IPS-20b (cell line): Measurements from ENCODE around the gene XRN1.
"Not testable (repeated sequence)": the region's sequence is repeated elsewhere in the genome, so short reads cannot be mapped to it uniquely, and the experiment has no call there.

ENCODE experiments used
- H3K27ac ChIP-seq: one replicate; pipeline ENCODE4 v1.5.1; 2013; ENCODE audit warnings: low read length
- H3K27me3 ChIP-seq: 2 replicates; pipeline ENCODE4 v1.6.1; 2013; ENCODE audit warnings: mild to moderate bottlenecking, low read length, inconsistent platforms; ENCODE audit not compliant: insufficient read depth
- H3K36me3 ChIP-seq: 2 replicates; pipeline ENCODE4 v1.6.1; 2013; ENCODE audit warnings: low read depth, mild to moderate bottlenecking, inconsistent platforms, low read length, moderate library complexity; ENCODE audit not compliant: insufficient read depth
- H3K4me1 ChIP-seq: 2 replicates; pipeline ENCODE4 v1.6.1; 2013; ENCODE audit warnings: mild to moderate bottlenecking, control low read depth, inconsistent platforms, low read length, moderate library complexity; ENCODE audit not compliant: insufficient read depth
- H3K4me3 ChIP-seq: 2 replicates; pipeline ENCODE4 v1.5.1; 2013; ENCODE audit warnings: mild to moderate bottlenecking, low read length, inconsistent platforms
- H3K9ac ChIP-seq: 2 replicates; pipeline ENCODE4 v1.6.1; 2013; ENCODE audit warnings: low read depth, mild to moderate bottlenecking, inconsistent platforms, low read length, moderate library complexity
- H3K9me3 ChIP-seq: 2 replicates; pipeline ENCODE4 v1.6.1; 2013; ENCODE audit warnings: mild to moderate bottlenecking, low read depth, low read length, inconsistent platforms; ENCODE audit not compliant: insufficient read depth

The XRN1 gene

GRCh38 chr3:142433110-142433509 lies 14.7 kb downstream of the XRN1 start:
- H3K9me3 ChIP-seq = no peaks in the 10 kb centered on the region
- H3K36me3 ChIP-seq = peaks cover 20% of the 10 kb centered on the region
- H3K27ac ChIP-seq = no peak overlapping the region
- H3K4me3 ChIP-seq = no peak overlapping the region
- no peaks in the 10 kb centered on the region for H3K27me3 ChIP-seq
- H3K9ac ChIP-seq = no peak overlapping the region
- H3K4me1 ChIP-seq = no peaks in the 10 kb centered on the region

GRCh38 chr3:142429582-142429981 lies 18.3 kb downstream of the XRN1 start:
- Histone ChIP-seq H3K4me1 (no peaks in the 10 kb centered on the region), H3K9ac (no peak overlapping the region), H3K4me3 (no peak overlapping the region), H3K27ac (no peak overlapping the region), H3K36me3 (peaks cover 20% of the 10 kb centered on the region), H3K9me3 (no peaks in the 10 kb centered on the region), H3K27me3 (no peaks in the 10 kb centered on the region)

- no peak overlapping the region for H3K4me3 ChIP-seq
- no peak overlapping the region for H3K9ac ChIP-seq
- H3K9me3 ChIP-seq = no peaks in the 10 kb centered on the region
- no peaks in the 10 kb centered on the region for H3K4me1 ChIP-seq
- no peak overlapping the region for H3K27ac ChIP-seq
- peaks cover 24% of the 10 kb centered on the region for H3K36me3 ChIP-seq
- no peaks in the 10 kb centered on the region for H3K27me3 ChIP-seq
Observed at GRCh38 chr3:142424754-142425153, 23.1 kb downstream of the XRN1 start.

GRCh38 chr3:142418926-142419592 lies 28.8 kb downstream of the XRN1 start:
- Histone ChIP-seq H3K4me3 (no peak overlapping the region), H3K36me3 (peaks cover 58% of the 10 kb centered on the region), H3K9ac (no peak overlapping the region), H3K27me3 (no peaks in the 10 kb centered on the region), H3K27ac (no peak overlapping the region), H3K9me3 (no peaks in the 10 kb centered on the region), H3K4me1 (no peaks in the 10 kb centered on the region)

- Histone ChIP-seq H3K27ac (no peak overlapping the region), H3K4me3 (no peak overlapping the region), H3K9ac (no peak overlapping the region), H3K4me1 (no peaks in the 10 kb centered on the region), H3K36me3 (peaks cover 54% of the 10 kb centered on the region), H3K27me3 (no peaks in the 10 kb centered on the region), H3K9me3 (no peaks in the 10 kb centered on the region)
Observed at GRCh38 chr3:142417302-142417701, 30.5 kb downstream of the XRN1 start.

GRCh38 chr3:142400537-142400936 lies 47.3 kb downstream of the XRN1 start:
- H3K9me3 ChIP-seq, H3K4me1 ChIP-seq, H3K27me3 ChIP-seq, H3K4me3 ChIP-seq, H3K9ac ChIP-seq, H3K27ac ChIP-seq: not testable (repeated sequence)
- H3K36me3 ChIP-seq = peaks cover 34% of the 10 kb centered on the region

GRCh38 chr3:142394921-142395622 lies 52.8 kb downstream of the XRN1 start:
- no peaks in the 10 kb centered on the region for H3K27me3 ChIP-seq
- H3K4me1 ChIP-seq = no peaks in the 10 kb centered on the region
- H3K36me3 ChIP-seq = peaks cover 38% of the 10 kb centered on the region
- H3K4me3 ChIP-seq = no peak overlapping the region
- H3K9me3 ChIP-seq = no peaks in the 10 kb centered on the region
- H3K9ac ChIP-seq = no peak overlapping the region
- H3K27ac ChIP-seq = no peak overlapping the region

GRCh38 chr3:142385078-142385477 lies 62.8 kb downstream of the XRN1 start:
- no peaks in the 10 kb centered on the region for H3K4me1 ChIP-seq
- H3K4me3 ChIP-seq = no peak overlapping the region
- peaks cover 29% of the 10 kb centered on the region for H3K36me3 ChIP-seq
- no peak overlapping the region for H3K27ac ChIP-seq
- no peaks in the 10 kb centered on the region for H3K27me3 ChIP-seq
- no peak overlapping the region for H3K9ac ChIP-seq
- H3K9me3 ChIP-seq = peaks cover 11% of the 10 kb centered on the region; the same call in 1 of the 2 replicates

GRCh38 chr3:142374687-142375086 lies 73.2 kb downstream of the XRN1 start:
- Histone ChIP-seq H3K27me3 (no peaks in the 10 kb centered on the region), H3K27ac (no peak overlapping the region), H3K36me3 (peaks cover 5% of the 10 kb centered on the region; the same call in 1 of the 2 replicates), H3K4me1 (no peaks in the 10 kb centered on the region), H3K9me3 (no peaks in the 10 kb centered on the region), H3K9ac (no peak overlapping the region), H3K4me3 (no peak overlapping the region)

- H3K4me1 ChIP-seq, H3K27me3 ChIP-seq, H3K9me3 ChIP-seq, H3K27ac ChIP-seq, H3K9ac ChIP-seq, H3K4me3 ChIP-seq: not testable (repeated sequence)
- H3K36me3 ChIP-seq = peaks cover 10% of the 10 kb centered on the region; the same call in 1 of the 2 replicates
Observed at GRCh38 chr3:142369576-142369975, 78.3 kb downstream of the XRN1 start.

GRCh38 chr3:142366434-142366833 lies 81.4 kb downstream of the XRN1 start:
- peaks cover 18% of the 10 kb centered on the region for H3K36me3 ChIP-seq
- H3K4me1 ChIP-seq = no peaks in the 10 kb centered on the region
- no peak overlapping the region for H3K9ac ChIP-seq
- no peak overlapping the region for H3K27ac ChIP-seq
- no peaks in the 10 kb centered on the region for H3K27me3 ChIP-seq
- no peak overlapping the region for H3K4me3 ChIP-seq
- no peaks in the 10 kb centered on the region for H3K9me3 ChIP-seq

- Histone ChIP-seq H3K36me3 (peaks cover 23% of the 10 kb centered on the region), H3K9ac (no peak overlapping the region), H3K27me3 (no peaks in the 10 kb centered on the region), H3K27ac (no peak overlapping the region), H3K4me3 (no peak overlapping the region), H3K4me1 (no peaks in the 10 kb centered on the region), H3K9me3 (no peaks in the 10 kb centered on the region)
Observed at GRCh38 chr3:142363936-142364467, 83.8 kb downstream of the XRN1 start.
